Ishikawa (cell line): ENCODE measurements around the gene CISTR.
A peak's percentile ranks its signal among the peaks of the same experiment; 100 is the strongest.

ENCODE experiments used
- CEBPB ChIP-seq: IDR thresholded peaks from 2 replicates; pipeline ENCODE4 v1.6.1; 2012
- CREB1 ChIP-seq: IDR thresholded peaks from 2 replicates; pipeline ENCODE4 v1.6.1; 2012; ENCODE audit warnings: low read depth
- EGR1 ChIP-seq: IDR thresholded peaks from 2 replicates; pipeline ENCODE4 v1.6.1; 2012
- EP300 ChIP-seq: IDR thresholded peaks from 2 replicates; pipeline ENCODE4 v1.6.1; 2012; ENCODE audit warnings: borderline replicate concordance
- FOXM1 ChIP-seq: IDR thresholded peaks from 2 replicates; pipeline ENCODE4 v1.6.1; 2012; ENCODE audit warnings: low read depth, borderline replicate concordance
- NFIC ChIP-seq: IDR thresholded peaks from 2 replicates; pipeline ENCODE4 v1.6.1; 2012
- RAD21 ChIP-seq: IDR thresholded peaks from 2 replicates; pipeline ENCODE4 v1.6.1; 2012; ENCODE audit warnings: low read depth
- REST ChIP-seq: IDR thresholded peaks from 2 replicates; pipeline ENCODE4 v1.6.1; 2012; ENCODE audit warnings: low read depth, mild to moderate bottlenecking
- TAF1 ChIP-seq: IDR thresholded peaks from 2 replicates; pipeline ENCODE4 v1.6.1; 2012; ENCODE audit warnings: low read depth, mild to moderate bottlenecking
- TCF12 ChIP-seq: IDR thresholded peaks from 2 replicates; pipeline ENCODE4 v1.6.1; 2012; ENCODE audit warnings: low read depth
- TEAD4 ChIP-seq: IDR thresholded peaks from 2 replicates; pipeline ENCODE4 v1.6.1; 2012
- YY1 ChIP-seq: IDR thresholded peaks from 2 replicates; pipeline ENCODE4 v1.6.1; 2012; ENCODE audit warnings: low read depth
- ZBTB7A ChIP-seq: IDR thresholded peaks from 2 replicates; pipeline ENCODE4 v1.6.1; 2012; ENCODE audit warnings: low read depth
- TF ChIP-seq, protein P1 (sequence below): IDR thresholded peaks from 2 replicates; pipeline ENCODE4 v1.6.1; 2012
- TF ChIP-seq, protein P2 (sequence below): IDR thresholded peaks from 2 replicates; pipeline ENCODE4 v1.6.1; 2012

The CISTR gene

DNA sequence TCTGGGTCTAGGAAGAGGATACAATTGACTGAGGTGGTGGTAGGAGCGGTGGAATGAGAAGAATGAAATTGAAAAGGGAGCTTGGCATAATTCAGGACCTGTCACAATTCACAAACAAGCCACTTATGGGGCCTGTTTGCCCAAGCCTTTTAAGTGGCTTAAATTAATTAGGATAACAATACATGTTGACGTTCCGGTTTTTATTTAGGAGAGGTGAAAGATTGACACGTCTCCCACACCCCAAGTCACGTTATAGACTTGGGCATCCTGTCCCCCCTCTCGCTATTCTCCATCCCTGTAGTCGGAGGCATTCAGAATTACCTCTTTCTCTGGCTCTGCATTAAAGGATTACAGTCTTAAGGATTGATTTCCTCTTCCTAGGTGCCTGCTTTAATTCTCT lies 23.6 kb downstream of the CISTR start:
- TF ChIP-seq EGR1, result no peak
- no peak for TF ChIP-seq CEBPB

DNA sequence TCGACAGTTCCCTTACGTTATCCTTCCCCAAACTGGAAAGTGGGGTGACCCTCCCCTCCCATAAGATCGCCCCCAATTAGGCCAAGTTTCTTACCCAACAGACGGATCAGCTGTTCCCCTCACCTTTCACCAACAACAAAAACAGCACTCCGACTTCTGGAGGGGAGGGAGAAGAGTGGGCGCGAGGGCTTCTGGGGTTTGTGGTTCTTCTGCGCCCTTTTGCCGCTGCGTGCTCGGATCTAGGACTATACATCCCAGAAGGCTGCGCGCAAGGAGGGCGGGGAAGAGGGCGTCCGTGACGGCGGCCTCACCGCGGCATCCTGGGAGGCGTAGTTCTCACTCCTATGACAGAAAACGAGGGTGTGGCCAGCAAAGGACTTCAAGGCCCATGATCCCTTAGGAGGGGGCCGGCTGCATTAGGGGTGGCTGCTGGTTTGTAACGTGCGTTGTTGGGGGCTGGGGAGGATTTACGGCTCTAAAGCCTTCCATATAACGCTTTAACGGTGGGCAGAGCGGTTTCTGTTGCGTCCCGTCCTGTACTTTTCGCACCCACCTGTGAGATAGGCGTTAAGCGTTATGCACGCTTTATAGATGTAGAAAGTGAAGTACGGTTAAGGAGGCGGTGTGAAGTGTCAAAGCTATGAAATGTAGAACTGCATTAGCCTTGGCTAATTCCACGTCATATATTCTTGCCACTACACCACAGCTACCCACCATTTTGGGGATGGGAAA lies 24.3 kb downstream of the CISTR start, which contains the start of gene CALCOCO1:
Gene CALCOCO1, minus strand, starts transcription at position 143 of the 732 bp plus-strand sequence. CDS start 2,210 bp downstream, outside the sequence.
- TF ChIP-seq YY1 (peak; percentile 83), CREB1 (peak; percentile 96), TEAD4 (no peak), CEBPB (0 out of 2 replicates have a peak, but pooled peaks have one; percentile 29), TAF1 (peak; percentile 68; the same call in 1 of the 2 replicates), TCF12 (peak; percentile 91), ZBTB7A (no peak), REST (no peak), EP300 (peak; percentile 49; the same call in 1 of the 2 replicates), EGR1 (no peak), FOXM1 (no peak), RAD21 (no peak), NFIC (no peak)
- TF ChIP-seq, protein P1, sequence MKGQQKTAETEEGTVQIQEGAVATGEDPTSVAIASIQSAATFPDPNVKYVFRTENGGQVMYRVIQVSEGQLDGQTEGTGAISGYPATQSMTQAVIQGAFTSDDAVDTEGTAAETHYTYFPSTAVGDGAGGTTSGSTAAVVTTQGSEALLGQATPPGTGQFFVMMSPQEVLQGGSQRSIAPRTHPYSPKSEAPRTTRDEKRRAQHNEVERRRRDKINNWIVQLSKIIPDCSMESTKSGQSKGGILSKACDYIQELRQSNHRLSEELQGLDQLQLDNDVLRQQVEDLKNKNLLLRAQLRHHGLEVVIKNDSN, result peak; percentile 84
- TF ChIP-seq, protein P2, sequence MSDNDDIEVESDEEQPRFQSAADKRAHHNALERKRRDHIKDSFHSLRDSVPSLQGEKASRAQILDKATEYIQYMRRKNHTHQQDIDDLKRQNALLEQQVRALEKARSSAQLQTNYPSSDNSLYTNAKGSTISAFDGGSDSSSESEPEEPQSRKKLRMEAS, result peak; percentile 80

DNA sequence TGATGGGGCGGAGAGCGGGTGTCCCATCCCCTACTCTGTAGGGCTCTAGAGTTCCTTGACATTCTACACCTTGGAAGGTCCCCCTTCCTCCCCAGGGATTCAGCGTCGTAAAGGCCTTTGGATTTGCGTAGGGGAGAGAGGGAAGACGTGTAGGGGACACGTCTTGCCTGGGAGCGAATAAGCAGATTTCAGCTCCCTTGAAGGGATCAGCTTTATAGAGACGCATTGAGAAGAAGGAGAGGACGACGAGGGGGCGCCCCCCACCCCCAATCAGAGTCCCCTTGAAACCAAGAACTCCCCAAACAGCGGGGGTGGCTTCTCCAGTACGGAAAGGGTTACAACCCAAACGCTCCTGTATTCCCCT lies 24.9 kb downstream of the CISTR start:
- TF ChIP-seq FOXM1, result no peak
- TF ChIP-seq EP300, result no peak
- TF ChIP-seq, protein P1, result no peak
- no peak for TF ChIP-seq REST
- TF ChIP-seq TAF1, result no peak
- TF ChIP-seq ZBTB7A, result no peak; the same call in 1 of the 2 replicates

DNA sequence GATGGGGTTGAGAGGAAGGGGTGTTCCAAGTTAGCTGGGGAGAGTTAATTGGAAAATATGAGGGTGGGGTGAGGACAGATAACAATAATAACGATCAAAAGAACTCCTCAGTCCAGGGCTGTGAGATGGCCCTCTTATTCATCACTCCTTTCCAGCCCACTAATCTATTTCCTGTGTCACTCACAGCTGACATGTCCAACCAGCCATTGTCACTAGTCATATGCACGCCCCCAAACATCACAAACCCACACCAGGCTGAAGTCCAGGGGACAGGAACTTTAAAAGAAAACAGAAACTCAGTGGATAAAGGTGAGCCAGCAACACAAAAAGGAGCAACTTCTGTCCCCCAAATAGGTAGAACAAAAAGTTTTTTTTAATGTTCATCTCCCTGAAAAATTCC lies 25.4 kb downstream of the CISTR start:
- no peak for TF ChIP-seq TCF12
- TF ChIP-seq NFIC, result no peak
- TF ChIP-seq, protein P2, result no peak
- no peak for TF ChIP-seq RAD21
- TF ChIP-seq CEBPB, result no peak
- TF ChIP-seq ZBTB7A, result no peak
- TF ChIP-seq TAF1, result no peak
- no peak for TF ChIP-seq YY1
- TF ChIP-seq TEAD4, result no peak
- TF ChIP-seq FOXM1, result no peak
- TF ChIP-seq CREB1, result no peak
- no peak for TF ChIP-seq REST
- TF ChIP-seq, protein P1, result no peak
- TF ChIP-seq EGR1, result no peak
- TF ChIP-seq EP300, result no peak
